Measurements from ENCODE around the gene ANK3. TPM values are rescaled to one million over a fixed set of nuclear protein-coding genes. Genes with fewer than 3 reads are reported as not detected.

The ANK3 gene
- total and polyA plus RNA-seq, 10 donors: 2.0 to 133 (median 62.9) TPM

DNA sequence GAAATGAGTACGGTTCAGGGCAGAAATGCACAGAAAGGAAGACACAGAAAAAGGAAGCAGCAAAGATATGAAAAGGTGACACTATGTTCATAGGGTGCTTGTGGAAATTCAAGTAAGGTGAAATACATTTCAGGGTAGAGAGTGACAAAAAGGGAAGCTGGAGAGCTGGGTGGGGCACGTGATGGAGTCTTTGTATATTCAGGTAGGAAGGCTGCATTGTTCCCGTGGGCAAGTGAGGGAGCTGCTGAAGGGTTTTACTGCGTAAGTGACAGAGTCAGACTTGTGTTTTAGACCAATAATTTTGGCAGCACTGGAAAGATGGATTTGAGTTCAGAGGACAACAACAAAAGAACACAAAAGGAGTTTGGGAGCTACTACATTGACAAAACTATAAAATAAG is 35.3 kb upstream of the ANK3 start:
- Histone ChIP-seq H3K4me1 (no peaks in the 10 kb centered on the region), H3K36me3 (no peaks in the 10 kb centered on the region), H3K27me3 (replicated peaks in 1 of 7) (no peaks in the 10 kb centered on the region), H3K27ac (no peak overlapping the region), H3K4me3 (no peak overlapping the region), H3K9me3 (no peaks in the 10 kb centered on the region)
- DNase-seq: no peak
- 57 to 71% (median 66%) methylated on average over 4 of the region's 4 CpGs for WGBS, 5 donors
- intact Hi-C loops (cut with DNase I; ENCODE audit: low total_unique reads): no loop called here
- TF ChIP-seq POLR2AphosphoS5 (IDR thresholded peaks at IDR 0.05) (no peak), POLR2A (IDR thresholded peaks at IDR 0.05) (no peak)
- TF ChIP-seq, protein P1, sequence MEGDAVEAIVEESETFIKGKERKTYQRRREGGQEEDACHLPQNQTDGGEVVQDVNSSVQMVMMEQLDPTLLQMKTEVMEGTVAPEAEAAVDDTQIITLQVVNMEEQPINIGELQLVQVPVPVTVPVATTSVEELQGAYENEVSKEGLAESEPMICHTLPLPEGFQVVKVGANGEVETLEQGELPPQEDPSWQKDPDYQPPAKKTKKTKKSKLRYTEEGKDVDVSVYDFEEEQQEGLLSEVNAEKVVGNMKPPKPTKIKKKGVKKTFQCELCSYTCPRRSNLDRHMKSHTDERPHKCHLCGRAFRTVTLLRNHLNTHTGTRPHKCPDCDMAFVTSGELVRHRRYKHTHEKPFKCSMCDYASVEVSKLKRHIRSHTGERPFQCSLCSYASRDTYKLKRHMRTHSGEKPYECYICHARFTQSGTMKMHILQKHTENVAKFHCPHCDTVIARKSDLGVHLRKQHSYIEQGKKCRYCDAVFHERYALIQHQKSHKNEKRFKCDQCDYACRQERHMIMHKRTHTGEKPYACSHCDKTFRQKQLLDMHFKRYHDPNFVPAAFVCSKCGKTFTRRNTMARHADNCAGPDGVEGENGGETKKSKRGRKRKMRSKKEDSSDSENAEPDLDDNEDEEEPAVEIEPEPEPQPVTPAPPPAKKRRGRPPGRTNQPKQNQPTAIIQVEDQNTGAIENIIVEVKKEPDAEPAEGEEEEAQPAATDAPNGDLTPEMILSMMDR (IDR thresholded peaks at IDR 0.05 in 8 of 11, conservative IDR thresholded peaks at IDR 0.05 in 3 of 11): no peak

GRCh38 chr10:60423920-60424319 is 34.2 kb upstream of the ANK3 start:
- Histone ChIP-seq H3K27me3 (replicated peaks in 1 of 7) (no peaks in the 10 kb centered on the region), H3K27ac (no peak overlapping the region), H3K4me1 (no peaks in the 10 kb centered on the region), H3K4me3 (no peak overlapping the region), H3K9me3 (no peaks in the 10 kb centered on the region), H3K36me3 (no peaks in the 10 kb centered on the region)
- no peak for DNase-seq
- intact Hi-C loops (cut with DNase I; ENCODE audit: low total_unique reads): no loop called here
- TF ChIP-seq POLR2A (IDR thresholded peaks at IDR 0.05) (no peak), POLR2AphosphoS5 (IDR thresholded peaks at IDR 0.05) (no peak)
- TF ChIP-seq, protein P1 (IDR thresholded peaks at IDR 0.05 in 8 of 11, conservative IDR thresholded peaks at IDR 0.05 in 3 of 11): no peak
- 81 to 90% (median 89%) methylated on average over 1 of the region's 1 CpG for WGBS, 5 donors

DNA sequence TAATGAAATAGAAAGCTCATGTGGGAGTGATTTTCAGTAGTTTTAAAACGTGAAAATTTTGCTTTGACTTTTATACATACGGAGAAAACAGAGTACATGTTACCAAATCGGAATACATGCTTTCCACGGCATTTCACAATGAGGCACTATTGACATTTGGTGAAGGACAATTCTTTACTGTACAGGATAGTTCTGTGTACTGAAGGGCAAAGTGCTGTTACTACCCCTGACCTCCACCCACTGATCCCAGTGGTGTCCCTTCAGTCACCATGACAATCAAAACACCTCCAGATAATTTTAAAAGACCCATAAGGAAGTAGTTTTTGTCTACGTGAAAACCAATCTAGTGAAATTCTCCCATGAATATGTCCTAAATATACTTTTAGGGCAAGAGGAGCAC is 33.1 kb upstream of the ANK3 start:
- 82 to 88% (median 87%) methylated on average over 5 of the region's 5 CpGs for WGBS, 5 donors
- Histone ChIP-seq H3K36me3 (no peaks in the 10 kb centered on the region), H3K27me3 (replicated peaks in 1 of 7) (no peaks in the 10 kb centered on the region), H3K4me3 (no peak overlapping the region), H3K27ac (no peak overlapping the region), H3K9me3 (no peaks in the 10 kb centered on the region), H3K4me1 (no peaks in the 10 kb centered on the region)
- intact Hi-C loops (cut with DNase I; ENCODE audit: low total_unique reads): no loop called here
- TF ChIP-seq POLR2A (IDR thresholded peaks at IDR 0.05) (no peak), POLR2AphosphoS5 (IDR thresholded peaks at IDR 0.05) (no peak)
- TF ChIP-seq, protein P1 (IDR thresholded peaks at IDR 0.05 in 8 of 11, conservative IDR thresholded peaks at IDR 0.05 in 3 of 11): no peak
- DNase-seq: no peak

- H3K27ac ChIP-seq: no peak overlapping the region
- no peak overlapping the region for H3K4me3 ChIP-seq
- TF ChIP-seq, protein P1 (IDR thresholded peaks at IDR 0.05 in 8 of 11, conservative IDR thresholded peaks at IDR 0.05 in 3 of 11): no peak
- TF ChIP-seq POLR2A (IDR thresholded peaks at IDR 0.05) (no peak), POLR2AphosphoS5 (IDR thresholded peaks at IDR 0.05) (no peak)
- H3K4me1 ChIP-seq: no peaks in the 10 kb centered on the region
- no peaks in the 10 kb centered on the region for H3K9me3 ChIP-seq
- intact Hi-C loops (cut with DNase I; ENCODE audit: low total_unique reads): no loop called here
- 76 to 88% (median 81%) methylated on average over 5 of the region's 5 CpGs for WGBS, 5 donors
- H3K27me3 ChIP-seq (replicated peaks in 1 of 7): no peaks in the 10 kb centered on the region
- H3K36me3 ChIP-seq: no peaks in the 10 kb centered on the region
- DNase-seq: no peak
Observed at GRCh38 chr10:60420991-60421894, 31.6 kb upstream of the ANK3 start.

Measured in spleen (tissue), 11 donors.